HCT116 (cell line): ENCODE measurements around the gene RGS4. TPM values are rescaled to one million over a fixed set of nuclear protein-coding genes. Genes with fewer than 3 reads are reported as not detected.

Experiments
- ATAC-seq: fragments of 200-7000 bp; cut with Tn5 transposase; 2 replicates; pipeline ENCODE4 v1.9.1; 2020; ENCODE audit warnings: mild to moderate bottlenecking, moderate library complexity
- BruUV-seq: library from RNA; stranded (reverse); fragments of 400-500 nt; replicated peaks from 2 replicates; lab custom pipeline; 2021; lab: Mats Ljungman, UMichigan
- CTCF ChIA-PET: fragments of 300-600 bp; sonication (Branson Sonifier 250); formaldehyde crosslinking; loops from one replicate; lab custom pipeline; 2021; ENCODE audit warnings: antibody characterized with exemption; lab: Charles Lee
- POLR2A ChIA-PET: fragments of 300-600, 350-600 bp; sonication (Branson Sonifier 250); formaldehyde crosslinking; loops from one replicate; lab custom pipeline; 2021; ENCODE audit warnings: antibody characterized with exemption; lab: Charles Lee
- RAD21 ChIA-PET, 2 experiments: fragments of 300-600 bp; sonication (Branson Sonifier 250); formaldehyde crosslinking; loops; one replicate each; lab custom pipeline; 2023; ENCODE audit warnings: low total read pairs in 2 of 2; ENCODE audit not compliant: uncharacterized antibody in 2 of 2, unreplicated experiment in 2 of 2, low non-redundant PET in 1 of 2; lab: Charles Lee
- DNase-seq: peaks from one replicate; pipeline ENCODE4 v3.0.0-alpha.2; 2010; ENCODE audit warnings: low read depth, low spot score
- H2AFZ ChIP-seq: fragments of 200-600 bp; shearing (Covaris generic), sonication (generic); 2 replicates; pipeline ENCODE4 v1.6.1; 2017; ENCODE audit warnings: low read depth, mixed run types, mixed read lengths, antibody characterized with exemption, low read length; ENCODE audit not compliant: poor library complexity, severe bottlenecking
- H3K27ac ChIP-seq: 2 replicates; pipeline ENCODE4 v1.5.1; 2012; ENCODE audit warnings: low read depth, low read length
- H3K27me3 ChIP-seq: fragments of 200-600 bp; sonication (generic); 2 replicates; pipeline ENCODE4 v1.6.1; 2016; ENCODE audit warnings: mixed run types, low read length, mixed read lengths; ENCODE audit not compliant: insufficient read depth
- H3K36me3 ChIP-seq, 2 experiments: fragments of 200-500 bp in 1 of 2; fragments of 200-600 bp in 1 of 2; sonication (Bioruptor generic) in 1 of 2; sonication (generic) in 1 of 2; 2 replicates each; pipeline versions ENCODE4 v1.5.1 to v1.6.1; 2014 to 2016; ENCODE audit warnings: low read length in 2 of 2, inconsistent platforms in 1 of 2, mixed read lengths in 1 of 2, mixed run types in 1 of 2; ENCODE audit not compliant: insufficient read depth in 2 of 2, control insufficient read depth in 1 of 2
- H3K4me1 ChIP-seq, 2 experiments: fragments of 200-600 bp in 1 of 2; sonication (generic) in 1 of 2; 2 replicates each; pipeline versions ENCODE4 v1.5.1 to v1.6.1; 2012 to 2017; ENCODE audit warnings: low read length in 2 of 2, inconsistent platforms in 1 of 2, mild to moderate bottlenecking in 1 of 2, mixed read lengths in 1 of 2, mixed run types in 1 of 2, moderate library complexity in 1 of 2; ENCODE audit not compliant: insufficient read depth in 2 of 2, control insufficient read depth in 1 of 2
- H3K4me2 ChIP-seq: fragments of 200-600 bp; sonication (generic); 2 replicates; pipeline ENCODE4 v1.6.1; 2017; ENCODE audit warnings: mixed run types, low read length, mixed read lengths
- H3K4me3 ChIP-seq, 2 experiments: fragments of 200-600 bp in 1 of 2; sonication (generic) in 1 of 2; replicated peaks in 1 of 2; 2 replicates each; pipeline ENCODE4 v1.5.1; 2011 to 2016; ENCODE audit warnings: low read length in 2 of 2, control low read depth in 1 of 2, low read depth in 1 of 2, mild to moderate bottlenecking in 1 of 2, mixed read lengths in 1 of 2, mixed run types in 1 of 2
- H3K79me2 ChIP-seq: fragments of 200-600 bp; sonication (generic); 2 replicates; pipeline ENCODE4 v1.6.1; 2017; ENCODE audit warnings: mild to moderate bottlenecking, mixed run types, low read length, moderate library complexity, mixed read lengths; ENCODE audit not compliant: insufficient read depth
- H3K9ac ChIP-seq: fragments of 200-600 bp; sonication (generic); 2 replicates; pipeline ENCODE4 v1.6.1; 2016; ENCODE audit warnings: low read length, mixed read lengths
- H3K9me2 ChIP-seq: fragments of 200-600 bp; sonication (generic), shearing (Covaris generic); 2 replicates; pipeline ENCODE4 v1.6.1; 2017; ENCODE audit warnings: mixed run types, mild to moderate bottlenecking, moderate library complexity; ENCODE audit not compliant: insufficient read depth
- H3K9me3 ChIP-seq, 2 experiments: fragments of 200-500 bp in 1 of 2; fragments of 200-600 bp in 1 of 2; sonication (Bioruptor generic) in 1 of 2; sonication (generic) in 1 of 2; 2 replicates each; pipeline ENCODE4 v1.6.1; 2014 to 2017; ENCODE audit warnings: low read length in 2 of 2, mixed read lengths in 2 of 2, inconsistent platforms in 1 of 2, low read depth in 1 of 2, mild to moderate bottlenecking in 1 of 2, mixed run types in 1 of 2, moderate library complexity in 1 of 2; ENCODE audit not compliant: control insufficient read depth in 1 of 2, insufficient read depth in 1 of 2
- H4K20me1 ChIP-seq: fragments of 200-600 bp; sonication (generic), shearing (Covaris generic); 2 replicates; pipeline ENCODE4 v1.6.1; 2017; ENCODE audit warnings: mixed run types, mild to moderate bottlenecking, moderate library complexity; ENCODE audit not compliant: insufficient read depth
- EZH2phosphoT487 ChIP-seq: fragments of 200-600 bp; IDR thresholded peaks from 2 replicates; pipeline ENCODE4 v1.6.1; 2018; ENCODE audit warnings: antibody characterized with exemption, borderline replicate concordance
- FOSL1 ChIP-seq: IDR thresholded peaks from 2 replicates; pipeline ENCODE4 v1.6.1; 2012; ENCODE audit warnings: low read depth
- SP1 ChIP-seq: IDR thresholded peaks from 2 replicates; pipeline ENCODE4 v1.6.1; 2012; ENCODE audit warnings: low read depth
- TCF7L2 ChIP-seq: IDR thresholded peaks from 2 replicates; pipeline ENCODE4 v1.7.0; 2011; ENCODE audit warnings: borderline replicate concordance, inconsistent platforms; ENCODE audit not compliant: insufficient read depth, insufficient read length; ENCODE audit errors: extremely low read depth
- ZFX ChIP-seq: fragments of 450-650 bp; IDR thresholded peaks from 2 replicates; pipeline ENCODE4 v1.6.1; 2017
- intact Hi-C: fragments of 100-400 bp; cut with micrococcal nuclease; formaldehyde crosslinking; loops from 2 replicates; pipeline ENCODE4 v1.10.0; 2022
- total RNA-seq: library from RNA; stranded (reverse); gene quantifications from one replicate; pipeline ENCODE4 v1.2.1, GENCODE V29; 2021; ENCODE audit not compliant: unreplicated experiment
- TF ChIP-seq, protein P1 (sequence below): IDR thresholded peaks from 2 replicates; pipeline ENCODE4 v1.6.1; 2012; ENCODE audit warnings: low read depth
- TF ChIP-seq, protein P2 (sequence below): IDR thresholded peaks from 2 replicates; pipeline ENCODE4 v1.6.1; 2011; ENCODE audit warnings: mild to moderate bottlenecking, low read length, moderate library complexity; ENCODE audit not compliant: insufficient replicate concordance; ENCODE audit errors: extremely low read depth
- TF ChIP-seq, protein P3 (sequence below): IDR thresholded peaks from 2 replicates; pipeline ENCODE4 v1.6.1; 2012

Gene RGS4
- total RNA-seq, 1 experiment from 2014 or later: not detected

DNA sequence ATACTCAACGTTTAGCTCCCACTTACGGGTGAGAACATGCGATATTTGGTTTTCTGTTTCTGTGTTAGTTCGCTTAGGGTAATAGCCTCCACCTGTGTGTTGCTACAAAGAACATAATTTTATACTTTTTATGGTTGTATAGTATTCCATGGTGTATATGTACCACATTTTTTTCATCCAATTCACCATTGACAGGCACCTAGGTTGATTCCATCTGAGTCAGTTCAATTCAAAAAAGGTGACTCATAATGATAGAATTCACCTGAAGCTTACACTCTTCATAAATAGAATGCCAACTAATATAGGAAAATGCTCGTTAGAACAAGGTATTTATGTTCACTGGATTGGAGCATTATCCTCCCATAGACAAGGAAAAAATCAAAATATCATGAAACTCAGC is 38.5 kb downstream of the RGS4 start:
- Histone ChIP-seq H3K9me2 (no peaks in the 10 kb centered on the region), H2AFZ (no peak overlapping the region), H3K4me2 (no peak overlapping the region), H3K27ac (no peak overlapping the region), H3K79me2 (no peaks in the 10 kb centered on the region), H3K4me1 (no peaks in the 10 kb centered on the region), H3K9me3 (no peaks in the 10 kb centered on the region), H3K9ac (no peak overlapping the region), H4K20me1 (no peaks in the 10 kb centered on the region), H3K4me3 (no peak overlapping the region), H3K36me3 (no peaks in the 10 kb centered on the region), H3K27me3 (no peaks in the 10 kb centered on the region)
- no TSS peak for BruUV-seq
- intact Hi-C loops: no loop called here
- ChIA-PET RAD21 (no interaction called here), CTCF (interaction anchor here (1.5 kb wide), 1 partner anchor 36 kb away, joined by 4 read pairs; no protein-coding TSS in a partner anchor), POLR2A (no interaction called here)
- TF ChIP-seq, protein P1, sequence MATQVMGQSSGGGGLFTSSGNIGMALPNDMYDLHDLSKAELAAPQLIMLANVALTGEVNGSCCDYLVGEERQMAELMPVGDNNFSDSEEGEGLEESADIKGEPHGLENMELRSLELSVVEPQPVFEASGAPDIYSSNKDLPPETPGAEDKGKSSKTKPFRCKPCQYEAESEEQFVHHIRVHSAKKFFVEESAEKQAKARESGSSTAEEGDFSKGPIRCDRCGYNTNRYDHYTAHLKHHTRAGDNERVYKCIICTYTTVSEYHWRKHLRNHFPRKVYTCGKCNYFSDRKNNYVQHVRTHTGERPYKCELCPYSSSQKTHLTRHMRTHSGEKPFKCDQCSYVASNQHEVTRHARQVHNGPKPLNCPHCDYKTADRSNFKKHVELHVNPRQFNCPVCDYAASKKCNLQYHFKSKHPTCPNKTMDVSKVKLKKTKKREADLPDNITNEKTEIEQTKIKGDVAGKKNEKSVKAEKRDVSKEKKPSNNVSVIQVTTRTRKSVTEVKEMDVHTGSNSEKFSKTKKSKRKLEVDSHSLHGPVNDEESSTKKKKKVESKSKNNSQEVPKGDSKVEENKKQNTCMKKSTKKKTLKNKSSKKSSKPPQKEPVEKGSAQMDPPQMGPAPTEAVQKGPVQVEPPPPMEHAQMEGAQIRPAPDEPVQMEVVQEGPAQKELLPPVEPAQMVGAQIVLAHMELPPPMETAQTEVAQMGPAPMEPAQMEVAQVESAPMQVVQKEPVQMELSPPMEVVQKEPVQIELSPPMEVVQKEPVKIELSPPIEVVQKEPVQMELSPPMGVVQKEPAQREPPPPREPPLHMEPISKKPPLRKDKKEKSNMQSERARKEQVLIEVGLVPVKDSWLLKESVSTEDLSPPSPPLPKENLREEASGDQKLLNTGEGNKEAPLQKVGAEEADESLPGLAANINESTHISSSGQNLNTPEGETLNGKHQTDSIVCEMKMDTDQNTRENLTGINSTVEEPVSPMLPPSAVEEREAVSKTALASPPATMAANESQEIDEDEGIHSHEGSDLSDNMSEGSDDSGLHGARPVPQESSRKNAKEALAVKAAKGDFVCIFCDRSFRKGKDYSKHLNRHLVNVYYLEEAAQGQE: no peak
- TF ChIP-seq, protein P2, sequence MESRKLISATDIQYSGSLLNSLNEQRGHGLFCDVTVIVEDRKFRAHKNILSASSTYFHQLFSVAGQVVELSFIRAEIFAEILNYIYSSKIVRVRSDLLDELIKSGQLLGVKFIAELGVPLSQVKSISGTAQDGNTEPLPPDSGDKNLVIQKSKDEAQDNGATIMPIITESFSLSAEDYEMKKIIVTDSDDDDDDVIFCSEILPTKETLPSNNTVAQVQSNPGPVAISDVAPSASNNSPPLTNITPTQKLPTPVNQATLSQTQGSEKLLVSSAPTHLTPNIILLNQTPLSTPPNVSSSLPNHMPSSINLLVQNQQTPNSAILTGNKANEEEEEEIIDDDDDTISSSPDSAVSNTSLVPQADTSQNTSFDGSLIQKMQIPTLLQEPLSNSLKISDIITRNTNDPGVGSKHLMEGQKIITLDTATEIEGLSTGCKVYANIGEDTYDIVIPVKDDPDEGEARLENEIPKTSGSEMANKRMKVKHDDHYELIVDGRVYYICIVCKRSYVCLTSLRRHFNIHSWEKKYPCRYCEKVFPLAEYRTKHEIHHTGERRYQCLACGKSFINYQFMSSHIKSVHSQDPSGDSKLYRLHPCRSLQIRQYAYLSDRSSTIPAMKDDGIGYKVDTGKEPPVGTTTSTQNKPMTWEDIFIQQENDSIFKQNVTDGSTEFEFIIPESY: no peak
- TF ChIP-seq EZH2phosphoT487 (no peak), TCF7L2 (no peak), SP1 (no peak), FOSL1 (no peak), ZFX (no peak)
- TF ChIP-seq, protein P3, sequence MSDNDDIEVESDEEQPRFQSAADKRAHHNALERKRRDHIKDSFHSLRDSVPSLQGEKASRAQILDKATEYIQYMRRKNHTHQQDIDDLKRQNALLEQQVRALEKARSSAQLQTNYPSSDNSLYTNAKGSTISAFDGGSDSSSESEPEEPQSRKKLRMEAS: no peak
- DNase-seq (no peak), ATAC-seq (no peak)
